Melanocyte of skin (primary cell): ENCODE results near the gene TM9SF2. TPM values are rescaled to one million over a fixed set of nuclear protein-coding genes. Genes with fewer than 3 reads are reported as not detected.

ENCODE experiments used
- small RNA-seq, 2 donors: library from RNA; depleted of rRNA; stranded (forward); fragments of <200 nt; gene quantifications; one replicate each; pipeline ENCODE3, GENCODE V24; 2012
- total RNA-seq, 2 donors: library from RNA; depleted of rRNA; stranded (reverse); fragments of >200 nt; gene quantifications; 2 replicates each; pipeline ENCODE4 v1.2.3, GENCODE V29; 2012

Gene TM9SF2
- 100 to 1,000 TPM; 114 to 135 TPM for total RNA-seq

GRCh38 chr13:99501184-99501847, at the start of gene TM9SF2:
TM9SF2 (plus strand) TSS chr13:99501472; CDS start chr13:99501607, 135 bp downstream.

GRCh38 chr13:99606324-99607066, 105.2 kb downstream of the TM9SF2 start, which contains the start of gene CLYBL:
CLYBL (plus strand) TSS chr13:99606690.

Small RNA genes lying within 50 kb of the gene (small RNA-seq; reads per million reads assigned to genes)
- 0.12 to 0.21 reads per million in 2 donors for gene AL139035.1

Other genes with a start within 250 kb of the TM9SF2 start
- under 1 TPM; 0.33 to 0.69 TPM for gene GPR18, start 243.1 kb upstream of the TM9SF2 start, total RNA-seq
- gene GPR183, start 194.1 kb upstream of the TM9SF2 start, total RNA-seq = under 1 TPM in 1 of 2 donors, not detected in 1; under 0.01 TPM
- gene CLYBL, start 105.2 kb downstream of the TM9SF2 start, total RNA-seq = 1 to 10 TPM; 1.7 to 4.8 TPM